Progenitor cell of endocrine pancreas (in vitro differentiated cells): ENCODE results near the gene MYO7A. TPM values are rescaled to one million over a fixed set of nuclear protein-coding genes. Genes with fewer than 3 reads are reported as not detected.
A peak's percentile ranks its signal among the peaks of the same experiment; 100 is the strongest.

Experiments
- DNase-seq: peaks from one replicate; pipeline ENCODE4 v3.0.0; 2021; ENCODE audit warnings: low spot score; ENCODE audit not compliant: unreplicated experiment
- H3K27ac Mint-ChIP-seq: 2 replicates; pipeline ENCODE4 v1.8.0; 2021; ENCODE audit warnings: mild to moderate bottlenecking, moderate library complexity, mixed read lengths
- H3K27me3 Mint-ChIP-seq: 2 replicates; pipeline ENCODE4 v1.8.0; 2021; ENCODE audit warnings: mixed read lengths
- H3K36me3 Mint-ChIP-seq: 2 replicates; pipeline ENCODE4 v1.8.0; 2022; ENCODE audit warnings: mixed read lengths; ENCODE audit not compliant: insufficient read depth
- H3K4me1 Mint-ChIP-seq: 2 replicates; pipeline ENCODE4 v1.8.0; 2021; ENCODE audit warnings: low read depth, mixed read lengths
- H3K4me3 Mint-ChIP-seq: 2 replicates; pipeline ENCODE4 v1.8.0; 2021; ENCODE audit warnings: low read depth, mild to moderate bottlenecking, moderate library complexity, mixed read lengths
- H3K9me3 Mint-ChIP-seq: 2 replicates; pipeline ENCODE4 v1.8.0; 2021; ENCODE audit warnings: low read depth, mixed read lengths
- total RNA-seq: library from RNA; stranded (reverse); gene quantifications from 2 replicates; pipeline ENCODE4 v1.2.1, GENCODE V29; 2021
- TF ChIP-seq, protein P1 (sequence below): fragments of 200-600 bp; sonication (generic); IDR thresholded peaks from one replicate; pipeline ENCODE4 v1.5.0; 2021; ENCODE audit warnings: antibody characterized with exemption, mild to moderate bottlenecking; ENCODE audit not compliant: unreplicated experiment

Gene MYO7A
- total RNA-seq, 1 donor from 2014 or later: 5.7 TPM

DNA sequence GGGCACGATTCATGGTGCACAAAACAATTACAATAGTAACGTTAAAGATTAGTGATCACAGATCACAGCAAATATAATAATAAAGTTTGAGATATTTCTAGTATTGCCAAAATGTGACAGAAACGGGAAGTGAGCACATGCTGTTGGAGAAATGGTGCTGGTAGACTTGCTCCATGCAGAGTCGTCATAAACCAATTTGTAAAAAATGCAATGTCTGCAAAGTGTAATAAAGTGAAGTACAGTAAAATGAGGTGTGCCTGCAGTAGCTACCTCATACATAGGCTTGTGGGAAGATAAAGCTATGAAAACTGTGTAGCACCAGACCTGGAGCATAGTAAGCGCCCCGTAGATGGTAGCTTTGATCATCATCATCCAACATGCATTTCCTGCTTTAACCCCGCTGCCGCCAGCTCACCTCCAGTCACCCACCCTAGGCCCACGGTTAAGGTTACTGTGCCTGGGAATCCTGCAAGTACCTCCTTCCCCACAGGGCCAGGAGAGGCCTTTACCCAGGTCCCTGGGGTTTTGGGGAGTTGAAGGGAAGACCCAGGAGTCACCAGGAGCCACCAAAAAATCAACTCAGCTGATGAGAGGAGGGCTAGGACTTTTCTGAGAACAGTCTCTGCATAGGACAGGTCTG is 59.2 kb downstream of the MYO7A start:
- H3K36me3 Mint-ChIP-seq: no peaks in the 10 kb centered on the region
- DNase-seq: no peak
- H3K27ac Mint-ChIP-seq: no peak overlapping the region
- no peaks in the 10 kb centered on the region for H3K9me3 Mint-ChIP-seq
- peaks cover 1% of the 10 kb centered on the region for H3K4me1 Mint-ChIP-seq
- peaks cover 3% of the 10 kb centered on the region for H3K27me3 Mint-ChIP-seq
- TF ChIP-seq, protein P1, sequence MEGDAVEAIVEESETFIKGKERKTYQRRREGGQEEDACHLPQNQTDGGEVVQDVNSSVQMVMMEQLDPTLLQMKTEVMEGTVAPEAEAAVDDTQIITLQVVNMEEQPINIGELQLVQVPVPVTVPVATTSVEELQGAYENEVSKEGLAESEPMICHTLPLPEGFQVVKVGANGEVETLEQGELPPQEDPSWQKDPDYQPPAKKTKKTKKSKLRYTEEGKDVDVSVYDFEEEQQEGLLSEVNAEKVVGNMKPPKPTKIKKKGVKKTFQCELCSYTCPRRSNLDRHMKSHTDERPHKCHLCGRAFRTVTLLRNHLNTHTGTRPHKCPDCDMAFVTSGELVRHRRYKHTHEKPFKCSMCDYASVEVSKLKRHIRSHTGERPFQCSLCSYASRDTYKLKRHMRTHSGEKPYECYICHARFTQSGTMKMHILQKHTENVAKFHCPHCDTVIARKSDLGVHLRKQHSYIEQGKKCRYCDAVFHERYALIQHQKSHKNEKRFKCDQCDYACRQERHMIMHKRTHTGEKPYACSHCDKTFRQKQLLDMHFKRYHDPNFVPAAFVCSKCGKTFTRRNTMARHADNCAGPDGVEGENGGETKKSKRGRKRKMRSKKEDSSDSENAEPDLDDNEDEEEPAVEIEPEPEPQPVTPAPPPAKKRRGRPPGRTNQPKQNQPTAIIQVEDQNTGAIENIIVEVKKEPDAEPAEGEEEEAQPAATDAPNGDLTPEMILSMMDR: no peak
- no peak overlapping the region for H3K4me3 Mint-ChIP-seq

DNA sequence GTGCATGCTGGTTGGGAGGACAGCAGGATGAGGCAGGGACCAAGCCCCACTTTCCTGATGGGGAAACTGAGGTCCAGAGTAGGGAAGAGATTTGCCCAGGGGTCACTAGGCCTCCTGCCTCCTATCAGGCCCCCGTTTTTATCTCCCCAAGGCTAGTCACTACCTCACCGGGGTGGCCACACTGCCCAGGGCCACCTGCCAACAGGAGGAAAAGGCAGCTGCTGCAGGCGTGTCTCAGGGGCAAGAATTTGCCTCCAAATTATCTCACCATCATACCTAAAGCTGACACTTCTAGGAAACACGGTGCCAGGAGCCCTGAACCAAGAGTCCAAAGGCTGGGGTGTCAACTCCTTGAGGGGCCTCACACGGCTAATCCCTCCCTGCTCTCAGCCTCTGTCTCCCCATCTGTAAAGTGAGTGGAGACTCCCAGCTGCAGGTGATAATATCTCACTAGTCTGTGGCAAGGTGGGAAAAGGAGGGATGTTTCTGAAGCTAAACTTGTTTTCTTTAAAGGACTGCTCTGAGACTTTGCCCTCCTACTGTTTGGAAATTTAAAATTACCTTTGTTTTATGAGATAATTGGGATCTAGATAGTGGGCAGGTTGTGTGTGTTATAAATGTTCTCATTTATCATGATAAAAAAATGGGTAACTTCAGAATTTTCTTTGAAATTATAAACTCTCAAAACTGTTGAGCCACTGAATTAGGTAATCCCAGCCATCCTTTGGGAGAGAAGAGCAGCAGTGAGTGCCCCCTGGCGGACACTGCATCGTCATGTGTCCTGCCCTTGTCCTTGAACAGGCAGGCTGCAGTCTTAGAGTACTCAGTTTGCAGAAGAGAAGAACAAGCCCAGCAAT is 60.0 kb downstream of the MYO7A start:
- no peak overlapping the region for H3K4me3 Mint-ChIP-seq
- H3K27me3 Mint-ChIP-seq: peaks cover 3% of the 10 kb centered on the region
- peaks cover 1% of the 10 kb centered on the region for H3K4me1 Mint-ChIP-seq
- peak; percentile 55 for DNase-seq
- H3K9me3 Mint-ChIP-seq: no peaks in the 10 kb centered on the region
- H3K27ac Mint-ChIP-seq: no peak overlapping the region
- TF ChIP-seq, protein P1: peak; percentile 95
- H3K36me3 Mint-ChIP-seq: no peaks in the 10 kb centered on the region

DNA sequence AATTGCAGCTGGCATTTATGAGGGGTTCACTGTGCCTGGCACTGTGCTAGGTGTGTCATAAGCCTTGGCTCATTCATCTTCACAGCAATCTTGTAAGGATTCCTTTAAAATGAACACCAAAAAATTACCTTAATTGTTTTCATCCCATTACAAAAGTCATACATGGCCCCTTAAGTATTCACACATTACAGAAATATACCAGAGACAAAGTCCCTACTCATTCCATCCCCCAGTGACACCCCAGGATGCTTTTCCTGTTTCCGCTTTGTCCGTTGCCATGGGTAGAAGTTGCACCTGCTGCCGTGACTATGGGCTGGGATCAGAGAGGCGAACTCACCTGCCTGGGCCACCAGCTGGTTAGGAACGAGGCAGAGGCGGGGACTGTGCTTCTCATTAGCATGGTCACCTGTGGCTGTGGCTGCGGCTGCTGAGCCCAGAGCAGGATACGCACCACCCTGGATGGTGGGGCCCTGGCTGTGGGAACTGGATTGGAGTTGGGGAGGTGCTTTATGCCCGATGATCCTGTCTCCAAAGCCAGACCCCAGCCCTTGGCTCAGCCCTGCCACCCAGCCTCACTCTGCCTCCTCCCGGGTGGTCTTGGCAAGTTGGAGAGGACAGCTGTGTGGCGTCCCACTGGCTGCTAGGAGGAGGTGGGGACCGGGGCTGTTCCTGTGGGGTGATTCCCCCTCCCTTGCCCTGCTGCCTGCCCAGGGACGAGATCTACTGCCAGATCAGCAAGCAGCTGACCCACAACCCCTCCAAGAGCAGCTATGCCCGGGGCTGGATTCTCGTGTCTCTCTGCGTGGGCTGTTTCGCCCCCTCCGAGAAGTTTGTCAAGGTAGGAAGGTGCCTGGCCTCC is 60.8 kb downstream of the MYO7A start:
- Mint-ChIP-seq H3K27ac (no peak overlapping the region), H3K27me3 (peaks cover 3% of the 10 kb centered on the region), H3K9me3 (no peaks in the 10 kb centered on the region), H3K36me3 (no peaks in the 10 kb centered on the region), H3K4me3 (no peak overlapping the region), H3K4me1 (peaks cover 1% of the 10 kb centered on the region)
- TF ChIP-seq, protein P1: peak; percentile 18
- DNase-seq: no peak

DNA sequence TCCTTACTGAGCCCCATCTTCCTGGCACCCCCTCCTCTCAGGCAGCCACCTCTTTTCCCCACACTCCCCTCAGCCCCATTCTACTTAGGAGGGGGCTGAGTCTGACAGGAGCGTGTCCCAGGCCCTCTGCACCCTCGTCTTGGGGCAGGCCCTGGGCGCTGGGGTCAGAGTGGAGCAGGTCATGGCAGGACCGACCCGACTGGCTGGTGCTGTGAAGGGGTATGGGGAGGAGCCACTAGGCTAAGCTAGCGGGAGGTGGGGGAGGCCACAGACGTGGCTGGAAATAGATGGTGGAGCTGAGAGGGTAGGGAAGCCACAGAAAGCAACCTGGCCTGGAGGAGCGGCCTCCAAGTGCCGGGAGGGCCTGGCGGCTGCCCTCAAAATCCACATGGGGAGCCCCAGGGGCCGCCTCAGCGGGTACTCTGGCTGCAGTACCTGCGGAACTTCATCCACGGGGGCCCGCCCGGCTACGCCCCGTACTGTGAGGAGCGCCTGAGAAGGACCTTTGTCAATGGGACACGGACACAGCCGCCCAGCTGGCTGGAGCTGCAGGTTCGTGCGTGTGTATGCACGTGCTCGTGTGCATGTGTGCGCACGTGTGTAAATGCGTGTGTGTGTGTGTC is 61.7 kb downstream of the MYO7A start:
- no peaks in the 10 kb centered on the region for H3K36me3 Mint-ChIP-seq
- no peak for DNase-seq
- TF ChIP-seq, protein P1: no peak
- peaks cover 1% of the 10 kb centered on the region for H3K4me1 Mint-ChIP-seq
- H3K27me3 Mint-ChIP-seq: peaks cover 3% of the 10 kb centered on the region
- H3K27ac Mint-ChIP-seq: no peak overlapping the region
- no peak overlapping the region for H3K4me3 Mint-ChIP-seq
- H3K9me3 Mint-ChIP-seq: no peaks in the 10 kb centered on the region
